GM12874 (cell line): ENCODE data around the gene TEC.
A peak's percentile ranks its signal among the peaks of the same experiment; 100 is the strongest.

Experiments used
- TF ChIP-seq, protein P1 (sequence below): IDR thresholded peaks from 2 replicates; pipeline ENCODE4 v1.5.1; 2011; ENCODE audit warnings: low read depth, mild to moderate bottlenecking, control low read depth, low read length, moderate library complexity; ENCODE audit not compliant: insufficient read depth

Gene TEC

DNA sequence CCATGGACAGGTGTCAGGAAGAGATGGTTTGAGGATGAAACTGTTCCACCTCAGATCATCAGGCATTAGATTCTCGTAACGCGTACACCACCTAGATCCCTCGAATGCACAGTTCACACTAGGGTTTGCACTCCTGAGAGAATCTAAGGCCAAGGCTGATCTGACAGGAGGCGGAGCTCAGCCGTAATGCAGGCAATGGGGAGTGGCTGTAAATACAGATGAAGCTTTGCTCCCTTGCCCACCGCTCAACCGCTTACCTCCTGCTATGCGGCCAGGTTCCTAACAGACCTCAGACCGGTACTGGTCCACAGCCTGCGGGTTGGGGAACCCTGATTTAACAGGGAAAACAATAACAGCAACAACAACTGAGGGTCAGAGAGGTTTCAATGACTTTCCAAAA, 2.0 kb upstream of the TEC start:
- TF ChIP-seq, protein P1, sequence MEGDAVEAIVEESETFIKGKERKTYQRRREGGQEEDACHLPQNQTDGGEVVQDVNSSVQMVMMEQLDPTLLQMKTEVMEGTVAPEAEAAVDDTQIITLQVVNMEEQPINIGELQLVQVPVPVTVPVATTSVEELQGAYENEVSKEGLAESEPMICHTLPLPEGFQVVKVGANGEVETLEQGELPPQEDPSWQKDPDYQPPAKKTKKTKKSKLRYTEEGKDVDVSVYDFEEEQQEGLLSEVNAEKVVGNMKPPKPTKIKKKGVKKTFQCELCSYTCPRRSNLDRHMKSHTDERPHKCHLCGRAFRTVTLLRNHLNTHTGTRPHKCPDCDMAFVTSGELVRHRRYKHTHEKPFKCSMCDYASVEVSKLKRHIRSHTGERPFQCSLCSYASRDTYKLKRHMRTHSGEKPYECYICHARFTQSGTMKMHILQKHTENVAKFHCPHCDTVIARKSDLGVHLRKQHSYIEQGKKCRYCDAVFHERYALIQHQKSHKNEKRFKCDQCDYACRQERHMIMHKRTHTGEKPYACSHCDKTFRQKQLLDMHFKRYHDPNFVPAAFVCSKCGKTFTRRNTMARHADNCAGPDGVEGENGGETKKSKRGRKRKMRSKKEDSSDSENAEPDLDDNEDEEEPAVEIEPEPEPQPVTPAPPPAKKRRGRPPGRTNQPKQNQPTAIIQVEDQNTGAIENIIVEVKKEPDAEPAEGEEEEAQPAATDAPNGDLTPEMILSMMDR: no peak

DNA sequence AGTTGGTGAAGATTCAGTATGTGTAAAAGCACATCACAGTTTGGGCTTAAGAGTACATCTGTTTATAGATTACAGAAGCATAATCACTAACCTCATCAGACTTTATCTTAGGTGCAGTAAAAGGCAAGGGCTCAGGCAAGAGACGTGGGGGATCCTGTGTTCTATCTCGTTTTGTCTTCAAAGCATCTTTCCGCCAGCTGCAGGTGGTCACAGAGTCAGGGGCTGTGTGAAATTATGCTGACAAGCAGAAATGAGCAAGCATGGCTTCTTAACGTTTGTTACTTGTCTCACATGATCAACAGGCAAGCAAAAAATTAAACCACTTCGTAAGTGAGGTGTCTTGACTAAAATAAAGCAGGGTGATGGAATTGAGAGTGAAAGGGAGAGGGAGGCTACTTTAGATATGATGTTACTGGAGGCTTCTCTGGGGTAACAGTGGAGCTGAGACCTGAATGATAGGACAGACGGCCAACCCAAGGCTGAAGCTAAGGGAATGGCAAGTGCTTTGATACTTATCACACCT, 1.4 kb upstream of the TEC start:
- TF ChIP-seq, protein P1: no peak

DNA sequence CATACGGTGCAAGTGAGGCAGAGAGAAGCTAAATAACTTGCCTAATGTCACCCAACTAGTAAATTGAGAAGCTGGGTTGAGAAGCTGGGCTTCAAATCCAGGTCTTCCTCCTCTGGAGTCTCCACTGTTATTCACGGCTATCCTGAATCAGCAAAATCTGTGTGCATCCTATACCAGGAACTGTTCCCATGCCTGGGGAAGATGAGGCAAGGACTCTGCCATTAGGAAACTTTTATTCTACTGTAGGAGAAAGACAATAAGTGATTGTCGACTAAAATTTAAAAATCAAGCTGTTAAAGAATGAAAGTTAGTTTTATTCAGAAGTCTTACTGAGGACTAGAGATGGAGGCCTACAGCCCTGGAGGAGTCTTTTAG, 872 bp upstream of the TEC start:
- TF ChIP-seq, protein P1: no peak

DNA sequence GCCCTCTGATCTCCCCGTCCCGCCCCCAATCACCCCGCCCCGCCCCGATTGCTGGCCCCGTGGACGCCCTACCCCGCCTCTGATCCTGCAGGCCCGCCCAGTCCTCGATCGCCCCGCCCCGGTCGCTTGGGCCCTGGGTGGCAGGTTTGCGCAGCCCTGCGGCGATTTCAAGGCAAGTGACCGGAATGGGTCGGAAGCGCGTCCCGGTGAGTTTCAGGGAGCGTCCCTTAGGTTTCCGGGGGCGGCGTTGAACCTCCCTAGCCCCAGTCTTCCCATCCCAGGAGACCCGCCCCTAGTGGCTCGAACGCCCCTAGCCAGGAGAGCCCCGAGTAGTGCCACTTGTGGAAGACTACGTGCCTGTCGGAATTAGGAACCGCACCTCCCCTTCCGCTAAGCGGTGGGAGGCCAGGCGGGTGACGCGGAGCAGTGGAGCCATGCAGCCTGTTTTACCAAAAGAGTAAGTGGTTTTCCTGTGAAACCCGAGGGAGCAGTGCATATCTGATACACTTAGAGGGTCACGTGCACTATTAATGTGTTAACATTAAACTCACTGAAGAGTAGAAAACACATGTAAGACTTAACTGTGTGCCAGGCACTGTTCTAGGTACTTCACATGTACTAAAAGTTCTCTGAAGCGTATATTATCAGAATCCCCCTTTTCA, 354 bp upstream of the TEC start:
- TF ChIP-seq, protein P1: 0 out of 2 replicates have a peak, but pooled peaks have one; percentile 23

DNA sequence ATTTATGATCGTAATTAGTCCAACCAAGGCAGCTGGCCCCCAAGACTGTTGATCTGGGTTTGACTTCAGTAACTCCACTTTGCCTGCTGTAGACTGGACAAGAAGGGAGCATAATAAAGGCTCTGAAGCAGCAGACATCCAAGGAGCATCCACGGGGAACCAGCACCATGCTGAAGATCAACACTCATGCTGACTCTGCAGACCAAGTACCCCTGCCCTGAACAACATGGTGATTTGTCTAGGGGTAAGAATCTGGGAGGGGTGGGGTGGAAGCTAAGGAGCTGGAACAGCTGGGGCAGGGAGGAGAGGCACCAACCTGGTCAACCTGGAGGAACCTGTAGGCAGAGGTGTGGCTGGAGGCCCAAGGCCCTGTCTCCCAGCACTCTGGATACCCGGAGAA, 2.1 kb downstream of the TEC start:
- TF ChIP-seq, protein P1: no peak

DNA sequence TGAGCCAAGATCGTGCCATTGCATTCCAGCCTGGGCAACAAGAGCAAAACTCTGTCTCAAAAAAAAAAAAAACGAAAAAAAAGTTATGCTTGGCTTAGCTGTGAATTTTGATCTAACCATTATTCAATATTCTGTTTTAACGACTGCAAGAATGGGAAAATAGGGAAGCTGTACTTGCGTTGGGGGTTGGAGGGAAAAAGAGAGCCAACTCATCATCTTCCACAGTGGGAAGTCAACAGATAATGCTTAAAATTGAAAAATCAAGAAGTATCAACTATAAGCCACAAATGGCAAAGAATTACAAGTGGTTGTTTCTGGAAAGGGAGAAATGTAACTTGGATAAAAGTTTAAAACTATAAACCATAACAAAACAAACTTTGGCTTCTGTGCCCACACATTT, 2.9 kb downstream of the TEC start:
- TF ChIP-seq, protein P1: no peak

DNA sequence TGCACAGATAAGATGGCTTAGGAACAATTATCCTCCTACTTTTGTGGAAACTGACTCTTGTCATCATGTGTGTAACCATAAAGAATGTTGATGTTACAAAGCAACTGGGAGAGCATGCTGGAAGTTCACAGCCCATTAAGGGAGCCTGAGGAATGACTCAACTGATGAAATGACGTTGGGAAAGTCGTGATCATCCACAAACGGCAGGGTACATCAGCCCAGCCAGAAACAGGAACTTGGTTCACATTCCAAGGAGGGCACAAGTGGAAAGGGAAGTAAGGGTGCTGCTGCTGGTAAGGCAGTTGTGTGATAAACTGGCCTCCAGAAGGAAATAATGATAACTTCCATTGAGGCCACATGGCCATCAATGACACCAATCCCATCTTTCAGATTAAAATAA, 6.7 kb downstream of the TEC start:
- TF ChIP-seq, protein P1: no peak
